Activated T-cell treated with anti-CD3 and anti-CD28 coated beads, Interleukin-2, amount 50 U/mL, for 4 hours (primary cell): ENCODE measurements around the gene ATP4A. TPM values are rescaled to one million over a fixed set of nuclear protein-coding genes. Genes with fewer than 3 reads are reported as not detected.

Source experiments
- ATAC-seq, 2 donors: fragments of 200-7000 bp; cut with Tn5 transposase; one replicate each; pipeline ENCODE4 v1.10.0; 2021
- DNase-seq: peaks from one replicate; pipeline ENCODE4 v3.0.0-alpha.2; 2020
- H3K27me3 Mint-ChIP-seq: one replicate; pipeline ENCODE4 v1.8.0; 2021; ENCODE audit warnings: low read depth, mixed read lengths
- H3K36me3 Mint-ChIP-seq: one replicate; pipeline ENCODE4 v1.8.0; 2022; ENCODE audit warnings: mixed read lengths; ENCODE audit not compliant: insufficient read depth
- H3K4me1 Mint-ChIP-seq: one replicate; pipeline ENCODE4 v1.8.0; 2021; ENCODE audit warnings: low read depth, mixed read lengths
- H3K4me3 Mint-ChIP-seq: one replicate; pipeline ENCODE4 v1.8.0; 2021; ENCODE audit warnings: mild to moderate bottlenecking, moderate library complexity, mixed read lengths
- H3K9me3 Mint-ChIP-seq: one replicate; pipeline ENCODE4 v1.8.0; 2021; ENCODE audit warnings: mixed read lengths
- total RNA-seq, 3 donors: library from RNA; stranded (reverse); gene quantifications; one replicate each; pipeline ENCODE4 v1.2.1, GENCODE V29; 2021

Gene ATP4A
- total RNA-seq, 3 donors from 2014 or later, result not detected

- peaks cover 14% of the 10 kb centered on the region for H3K4me1 Mint-ChIP-seq
- H3K9me3 Mint-ChIP-seq, result no peaks in the 10 kb centered on the region
- peak within 1 kb of the TSS; percentile 65 for H3K4me3 Mint-ChIP-seq
- ATAC-seq (peak; percentile 17 to 18), DNase-seq (no peak)
- H3K27me3 Mint-ChIP-seq, result peaks cover 28% of the 10 kb centered on the region
- H3K36me3 Mint-ChIP-seq, result no peaks in the 10 kb centered on the region
These were observed 30.1 kb downstream of the ATP4A start, which contains the start of gene GAPDHS for GRCh38 chr19:35533201-35533821. Gene GAPDHS, plus strand, starts transcription at chr19:35533456. Its CDS starts 72 bp downstream, at chr19:35533528.

- no peak for ATAC-seq
- Mint-ChIP-seq H3K4me1 (peaks cover 14% of the 10 kb centered on the region), H3K9me3 (no peaks in the 10 kb centered on the region), H3K4me3 (no peak overlapping the region), H3K36me3 (no peaks in the 10 kb centered on the region), H3K27me3 (peaks cover 43% of the 10 kb centered on the region)
- DNase-seq, result no peak
These were observed 32.2 kb downstream of the ATP4A start for GRCh38 chr19:35531291-35531690.

- no peaks in the 10 kb centered on the region for H3K9me3 Mint-ChIP-seq
- no peak overlapping the region for H3K4me3 Mint-ChIP-seq
- H3K36me3 Mint-ChIP-seq, result no peaks in the 10 kb centered on the region
- no peak for DNase-seq
- H3K4me1 Mint-ChIP-seq, result peaks cover 12% of the 10 kb centered on the region
- no peak for ATAC-seq
- H3K27me3 Mint-ChIP-seq, result peaks cover 45% of the 10 kb centered on the region
These were observed 33.9 kb downstream of the ATP4A start for GRCh38 chr19:35529241-35530218.

- Mint-ChIP-seq H3K36me3 (no peaks in the 10 kb centered on the region), H3K9me3 (no peaks in the 10 kb centered on the region), H3K4me1 (peaks cover 5% of the 10 kb centered on the region), H3K27me3 (peaks cover 50% of the 10 kb centered on the region), H3K4me3 (no peak within 1 kb of the TSS)
- DNase-seq (no peak), ATAC-seq (no peak)
These were observed 35.0 kb downstream of the ATP4A start, which contains the start of gene SBSN for GRCh38 chr19:35528218-35529038. Gene SBSN, minus strand, starts transcription at chr19:35528311. Its CDS starts 30 bp downstream, at chr19:35528281.

- H3K4me1 Mint-ChIP-seq, result no peaks in the 10 kb centered on the region
- ATAC-seq, result no peak
- H3K36me3 Mint-ChIP-seq, result no peaks in the 10 kb centered on the region
- DNase-seq, result no peak
- H3K4me3 Mint-ChIP-seq, result no peak overlapping the region
- peaks cover 39% of the 10 kb centered on the region for H3K27me3 Mint-ChIP-seq
- no peaks in the 10 kb centered on the region for H3K9me3 Mint-ChIP-seq
These were observed 37.6 kb downstream of the ATP4A start for GRCh38 chr19:35525873-35526272.

GRCh38 chr19:35524181-35524837 lies 39.1 kb downstream of the ATP4A start:
- Mint-ChIP-seq H3K36me3 (no peaks in the 10 kb centered on the region), H3K4me3 (no peak overlapping the region), H3K27me3 (peaks cover 38% of the 10 kb centered on the region), H3K9me3 (no peaks in the 10 kb centered on the region), H3K4me1 (no peaks in the 10 kb centered on the region)
- DNase-seq (no peak), ATAC-seq (no peak)

- no peak for DNase-seq
- H3K9me3 Mint-ChIP-seq, result no peaks in the 10 kb centered on the region
- H3K36me3 Mint-ChIP-seq, result no peaks in the 10 kb centered on the region
- no peak for ATAC-seq
- H3K27me3 Mint-ChIP-seq, result peaks cover 24% of the 10 kb centered on the region
- H3K4me1 Mint-ChIP-seq, result no peaks in the 10 kb centered on the region
- H3K4me3 Mint-ChIP-seq, result no peak overlapping the region
These were observed 40.6 kb downstream of the ATP4A start for GRCh38 chr19:35522745-35523327.

GRCh38 chr19:35521124-35521743 lies 42.2 kb downstream of the ATP4A start:
- DNase-seq (no peak), ATAC-seq (no peak)
- H3K4me1 Mint-ChIP-seq, result no peaks in the 10 kb centered on the region
- H3K9me3 Mint-ChIP-seq, result no peaks in the 10 kb centered on the region
- H3K4me3 Mint-ChIP-seq, result no peak overlapping the region
- no peaks in the 10 kb centered on the region for H3K36me3 Mint-ChIP-seq
- H3K27me3 Mint-ChIP-seq, result peaks cover 13% of the 10 kb centered on the region

GRCh38 chr19:35519291-35519690 lies 44.2 kb downstream of the ATP4A start:
- ATAC-seq, result no peak
- Mint-ChIP-seq H3K36me3 (no peaks in the 10 kb centered on the region), H3K4me3 (no peak overlapping the region), H3K4me1 (no peaks in the 10 kb centered on the region), H3K27me3 (peaks cover 10% of the 10 kb centered on the region), H3K9me3 (no peaks in the 10 kb centered on the region)
- no peak for DNase-seq

GRCh38 chr19:35518313-35518712 lies 45.1 kb downstream of the ATP4A start:
- H3K4me1 Mint-ChIP-seq, result no peaks in the 10 kb centered on the region
- DNase-seq (no peak), ATAC-seq (no peak)
- H3K27me3 Mint-ChIP-seq, result peaks cover 9% of the 10 kb centered on the region
- H3K9me3 Mint-ChIP-seq, result no peaks in the 10 kb centered on the region
- no peaks in the 10 kb centered on the region for H3K36me3 Mint-ChIP-seq
- no peak overlapping the region for H3K4me3 Mint-ChIP-seq

- Mint-ChIP-seq H3K4me3 (no peak overlapping the region), H3K4me1 (no peaks in the 10 kb centered on the region), H3K36me3 (no peaks in the 10 kb centered on the region), H3K9me3 (no peaks in the 10 kb centered on the region), H3K27me3 (peaks cover 10% of the 10 kb centered on the region)
- no peak for DNase-seq
- ATAC-seq, result no peak
These were observed 46.1 kb downstream of the ATP4A start for GRCh38 chr19:35517342-35517741.

- ATAC-seq (no peak), DNase-seq (no peak)
- no peaks in the 10 kb centered on the region for H3K4me1 Mint-ChIP-seq
- H3K4me3 Mint-ChIP-seq, result no peak overlapping the region
- no peaks in the 10 kb centered on the region for H3K9me3 Mint-ChIP-seq
- H3K27me3 Mint-ChIP-seq, result peaks cover 14% of the 10 kb centered on the region
- no peaks in the 10 kb centered on the region for H3K36me3 Mint-ChIP-seq
These were observed 47.1 kb downstream of the ATP4A start for GRCh38 chr19:35516310-35516709.

GRCh38 chr19:35514282-35514809 lies 49.1 kb downstream of the ATP4A start:
- Mint-ChIP-seq H3K27me3 (peaks cover 20% of the 10 kb centered on the region), H3K4me1 (peaks cover 12% of the 10 kb centered on the region), H3K36me3 (no peaks in the 10 kb centered on the region), H3K9me3 (no peaks in the 10 kb centered on the region), H3K4me3 (no peak overlapping the region)
- ATAC-seq (no peak), DNase-seq (no peak)
